GM21723 (cell line): ENCODE data around the gene SMC5.
"Not testable (repeated sequence)": the region's sequence is repeated elsewhere in the genome, so short reads cannot be mapped to it uniquely, and the experiment has no call there.

ENCODE experiments used
- ATAC-seq: cut with Tn5 transposase; IDR thresholded peaks from one replicate; pipeline ENCODE4 v1.9.1; 2021; ENCODE audit warnings: mild to moderate bottlenecking, moderate library complexity; ENCODE audit not compliant: unreplicated experiment

Gene SMC5

GRCh38 chr9:70262948-70263347 is 4.2 kb downstream of the SMC5 start:
- ATAC-seq = no peak

- no peak for ATAC-seq
Measured at GRCh38 chr9:70263421-70263820, 4.6 kb downstream of the SMC5 start.

- no peak for ATAC-seq
Measured at GRCh38 chr9:70278305-70278704, 19.5 kb downstream of the SMC5 start.

- ATAC-seq = no peak
Measured at GRCh38 chr9:70283848-70284247, 25.1 kb downstream of the SMC5 start.

- ATAC-seq = no peak
Measured at GRCh38 chr9:70285246-70285645, 26.5 kb downstream of the SMC5 start.

GRCh38 chr9:70285981-70286598 is 27.3 kb downstream of the SMC5 start:
- no peak for ATAC-seq

- no peak for ATAC-seq
Measured at GRCh38 chr9:70290626-70291025, 31.8 kb downstream of the SMC5 start.

- ATAC-seq = no peak
Measured at GRCh38 chr9:70291446-70291845, 32.7 kb downstream of the SMC5 start.

GRCh38 chr9:70292253-70292652 is 33.5 kb downstream of the SMC5 start:
- ATAC-seq = no peak

GRCh38 chr9:70293214-70293613 is 34.4 kb downstream of the SMC5 start:
- ATAC-seq = no peak

GRCh38 chr9:70297141-70297540 is 38.4 kb downstream of the SMC5 start:
- ATAC-seq = no peak

- no peak for ATAC-seq
Measured at GRCh38 chr9:70298245-70298771, 39.5 kb downstream of the SMC5 start.

- ATAC-seq = no peak
Measured at GRCh38 chr9:70303268-70303667, 44.5 kb downstream of the SMC5 start.

- ATAC-seq = no peak
Measured at GRCh38 chr9:70304810-70305209, 46.0 kb downstream of the SMC5 start.

GRCh38 chr9:70315389-70315788 is 56.6 kb downstream of the SMC5 start:
- ATAC-seq = no peak

GRCh38 chr9:70318002-70318401 is 59.2 kb downstream of the SMC5 start:
- no peak for ATAC-seq

- no peak for ATAC-seq
Measured at GRCh38 chr9:70322096-70322495, 63.3 kb downstream of the SMC5 start.

GRCh38 chr9:70324963-70325362 is 66.2 kb downstream of the SMC5 start:
- ATAC-seq = no peak

GRCh38 chr9:70328625-70329024 is 69.8 kb downstream of the SMC5 start:
- not testable (repeated sequence) for ATAC-seq

- ATAC-seq = no peak
Measured at GRCh38 chr9:70340572-70340971, 81.8 kb downstream of the SMC5 start.

- no peak for ATAC-seq
Measured at GRCh38 chr9:70347046-70347445, 88.3 kb downstream of the SMC5 start.

- no peak for ATAC-seq
Measured at GRCh38 chr9:70352356-70352755, 93.6 kb downstream of the SMC5 start.

GRCh38 chr9:70352802-70353201 is 94.0 kb downstream of the SMC5 start:
- no peak for ATAC-seq
